Hepatocyte (in vitro differentiated cells): ENCODE data around the gene PRX.

ENCODE experiments used
- CTCF ChIP-seq: fragments of 200-600 bp; sonication (generic); IDR thresholded peaks from 2 replicates; pipeline ENCODE4 v1.5.1; 2016; ENCODE audit warnings: antibody characterized with exemption, mild to moderate bottlenecking; ENCODE audit not compliant: poor library complexity
- EZH2 ChIP-seq: fragments of 200-600 bp; sonication (generic); IDR thresholded peaks from 2 replicates; pipeline ENCODE4 v1.6.1; 2016; ENCODE audit warnings: antibody characterized with exemption, mild to moderate bottlenecking, borderline replicate concordance
- EZH2phosphoT487 ChIP-seq: fragments of 200-600 bp; sonication (generic); IDR thresholded peaks from one replicate; pipeline ENCODE4 v1.6.1; 2018; ENCODE audit warnings: antibody characterized with exemption, mild to moderate bottlenecking, low read depth, moderate library complexity; ENCODE audit not compliant: unreplicated experiment, severe bottlenecking

GRCh38 chr19:40387155-40387554, 26.0 kb downstream of the PRX start:
- TF ChIP-seq EZH2, result no peak
- TF ChIP-seq CTCF, result no peak
- no peak for TF ChIP-seq EZH2phosphoT487
